ENCODE data around the gene EDEM2. TPM values are rescaled to one million over a fixed set of nuclear protein-coding genes. Genes with fewer than 3 reads are reported as not detected.
"Not testable (repeated sequence)": the region's sequence is repeated elsewhere in the genome, so short reads cannot be mapped to it uniquely, and the experiment has no call there.

The EDEM2 gene
- total RNA-seq, 1 donor from 2014 or later = 24.4 TPM

- peaks cover 46% of the 10 kb centered on the region for H3K4me1 Mint-ChIP-seq
- TF ChIP-seq, protein P1, sequence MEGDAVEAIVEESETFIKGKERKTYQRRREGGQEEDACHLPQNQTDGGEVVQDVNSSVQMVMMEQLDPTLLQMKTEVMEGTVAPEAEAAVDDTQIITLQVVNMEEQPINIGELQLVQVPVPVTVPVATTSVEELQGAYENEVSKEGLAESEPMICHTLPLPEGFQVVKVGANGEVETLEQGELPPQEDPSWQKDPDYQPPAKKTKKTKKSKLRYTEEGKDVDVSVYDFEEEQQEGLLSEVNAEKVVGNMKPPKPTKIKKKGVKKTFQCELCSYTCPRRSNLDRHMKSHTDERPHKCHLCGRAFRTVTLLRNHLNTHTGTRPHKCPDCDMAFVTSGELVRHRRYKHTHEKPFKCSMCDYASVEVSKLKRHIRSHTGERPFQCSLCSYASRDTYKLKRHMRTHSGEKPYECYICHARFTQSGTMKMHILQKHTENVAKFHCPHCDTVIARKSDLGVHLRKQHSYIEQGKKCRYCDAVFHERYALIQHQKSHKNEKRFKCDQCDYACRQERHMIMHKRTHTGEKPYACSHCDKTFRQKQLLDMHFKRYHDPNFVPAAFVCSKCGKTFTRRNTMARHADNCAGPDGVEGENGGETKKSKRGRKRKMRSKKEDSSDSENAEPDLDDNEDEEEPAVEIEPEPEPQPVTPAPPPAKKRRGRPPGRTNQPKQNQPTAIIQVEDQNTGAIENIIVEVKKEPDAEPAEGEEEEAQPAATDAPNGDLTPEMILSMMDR (IDR thresholded peaks at IDR 0.05) = no peak
- POLR2A ChIA-PET = interaction anchor here (0.6 kb wide), 1 partner anchor 125 kb away, joined by 6 read pairs; no protein-coding TSS in a partner anchor
- peaks cover 15% of the 10 kb centered on the region for H3K36me3 Mint-ChIP-seq (ENCODE audit: low read depth)
- intact Hi-C loops (cut with micrococcal nuclease) = no loop called here
- H3K27me3 Mint-ChIP-seq = no peaks in the 10 kb centered on the region
- CTCF ChIA-PET = no interaction called here
- no peak overlapping the region for H3K4me3 Mint-ChIP-seq
- DNase-seq (no peak), ATAC-seq (ENCODE audit: low read depth) (no peak)
- no peaks in the 10 kb centered on the region for H3K9me3 Mint-ChIP-seq
- H3K27ac Mint-ChIP-seq = no peak overlapping the region
Observed at GRCh38 chr20:35087355-35087754, 59.8 kb downstream of the EDEM2 start.

DNA sequence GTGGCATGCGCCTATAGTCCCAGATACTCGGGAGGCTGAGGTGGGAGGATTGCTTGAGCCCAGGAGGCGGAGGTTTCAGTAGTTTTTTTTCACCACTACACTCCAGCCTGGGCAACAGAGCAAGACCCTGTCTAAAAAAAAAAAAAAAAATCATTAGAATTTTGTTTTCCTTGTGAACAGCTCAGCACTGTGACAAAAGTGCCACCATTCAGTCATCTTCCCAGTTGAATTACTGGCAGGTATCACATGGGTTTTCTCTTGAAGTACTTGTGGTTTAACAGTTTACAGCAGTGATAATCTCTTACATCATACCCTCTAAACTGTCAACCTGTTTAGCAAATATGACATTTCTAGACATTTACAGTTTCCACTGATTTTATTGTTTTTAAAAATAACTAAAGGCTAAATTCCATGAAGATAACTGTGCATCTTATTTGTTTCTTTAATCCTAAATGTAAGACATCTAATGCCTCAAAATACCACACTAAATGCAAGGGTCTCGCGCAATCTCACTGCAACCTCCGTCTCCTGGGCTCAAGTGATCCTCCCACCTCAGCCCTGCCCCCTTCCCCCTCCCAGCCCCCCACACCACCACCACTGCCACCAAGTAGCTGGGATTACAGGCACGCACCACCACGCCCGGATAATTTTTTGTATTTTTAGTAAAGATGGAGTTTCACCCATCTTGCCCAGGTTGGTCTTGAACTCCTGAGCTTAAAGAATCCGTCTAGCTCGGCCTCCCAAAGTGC, 61.5 kb downstream of the EDEM2 start:
- Mint-ChIP-seq H3K4me1 (peaks cover 41% of the 10 kb centered on the region), H3K27ac (no peak overlapping the region)
- intact Hi-C loops (cut with micrococcal nuclease) = no loop called here

GRCh38 chr20:35084998-35085397, 62.1 kb downstream of the EDEM2 start:
- Mint-ChIP-seq H3K4me3 (no peak overlapping the region), H3K27me3 (no peaks in the 10 kb centered on the region), H3K4me1 (peaks cover 39% of the 10 kb centered on the region), H3K36me3 (ENCODE audit: low read depth) (peaks cover 10% of the 10 kb centered on the region), H3K27ac (no peak overlapping the region), H3K9me3 (no peaks in the 10 kb centered on the region)
- TF ChIP-seq, protein P1 (IDR thresholded peaks at IDR 0.05) = no peak
- ChIA-PET CTCF (interaction anchor here (0.7 to 1.2 kb wide), 2 partner anchors 11 to 212 kb away, joined by 3 read pairs; no protein-coding TSS in a partner anchor), POLR2A (no interaction called here)
- DNase-seq = no peak
- ATAC-seq (ENCODE audit: low read depth) = no peak
- intact Hi-C loops (cut with micrococcal nuclease) = no loop called here

More for the DNA sequence above, 61.5 kb downstream of the EDEM2 start:
- DNase-seq (no peak), ATAC-seq (ENCODE audit: low read depth) (no peak)
- TF ChIP-seq, protein P1 (IDR thresholded peaks at IDR 0.05) = no peak
- ChIA-PET CTCF (interaction anchor here (1.2 kb wide), 1 partner anchor 11 kb away, joined by 3 read pairs; no protein-coding TSS in a partner anchor), POLR2A (no interaction called here)
- Mint-ChIP-seq H3K4me3 (no peak overlapping the region), H3K9me3 (no peaks in the 10 kb centered on the region), H3K27me3 (no peaks in the 10 kb centered on the region), H3K36me3 (ENCODE audit: low read depth) (peaks cover 10% of the 10 kb centered on the region)

- Mint-ChIP-seq H3K36me3 (ENCODE audit: low read depth) (peaks cover 35% of the 10 kb centered on the region), H3K4me1 (peaks cover 21% of the 10 kb centered on the region)
- H3K27ac Mint-ChIP-seq; H3K9me3 Mint-ChIP-seq; H3K4me3 Mint-ChIP-seq; intact Hi-C loops (cut with micrococcal nuclease); CTCF ChIA-PET; H3K27me3 Mint-ChIP-seq; ATAC-seq (ENCODE audit: low read depth); DNase-seq: not testable (repeated sequence)
- POLR2A ChIA-PET = interaction anchor here (0.7 to 1.1 kb wide), 2 partner anchors 12 to 28 kb away, joined by 3 to 5 read pairs; partner anchors contain the start of gene TRPC4AP
Observed at GRCh38 chr20:35080348-35080642, 66.8 kb downstream of the EDEM2 start.

DNA sequence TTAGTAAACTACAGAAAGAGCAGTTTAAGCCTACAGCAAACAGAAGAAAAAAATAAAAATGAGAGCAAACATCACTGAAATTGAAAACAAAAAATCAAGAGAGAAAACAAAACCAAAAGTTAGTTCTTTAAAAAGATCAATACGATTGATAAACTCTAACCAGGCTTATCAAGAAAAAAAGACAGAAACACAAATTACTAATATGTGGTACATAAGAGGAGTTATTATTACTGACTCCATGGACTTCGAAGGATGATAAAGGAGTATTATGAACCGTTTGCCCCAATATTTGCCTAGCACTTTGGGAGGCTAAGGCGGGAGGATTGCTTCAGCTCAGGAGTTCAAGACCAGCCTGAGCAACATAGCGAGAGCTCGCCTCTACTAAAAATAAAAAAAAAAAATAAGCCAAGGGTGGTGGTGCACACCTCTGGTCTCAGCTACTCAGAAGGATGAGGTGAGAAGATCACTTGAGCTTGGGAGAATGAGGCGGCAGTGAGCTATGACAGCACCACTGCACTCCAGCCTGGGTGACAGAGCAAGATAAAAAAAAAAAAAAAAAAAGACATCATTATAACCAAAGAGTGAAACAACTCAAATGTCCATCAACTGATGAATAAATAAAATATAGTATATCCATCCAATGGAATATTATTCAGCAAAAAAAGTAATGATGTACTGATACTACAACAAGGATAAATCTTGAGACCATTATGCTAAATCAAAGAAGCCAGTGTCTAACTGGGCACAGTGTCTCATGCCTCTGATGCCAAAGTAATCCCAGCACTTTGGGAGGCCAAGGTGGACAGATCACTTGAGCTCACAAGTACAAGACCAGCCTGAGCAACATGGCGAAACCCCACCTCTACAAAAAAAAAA, 67.4 kb downstream of the EDEM2 start:
- Mint-ChIP-seq H3K27me3 (no peaks in the 10 kb centered on the region), H3K9me3 (no peaks in the 10 kb centered on the region), H3K4me1 (peaks cover 20% of the 10 kb centered on the region), H3K27ac (no peak overlapping the region), H3K36me3 (ENCODE audit: low read depth) (peaks cover 41% of the 10 kb centered on the region), H3K4me3 (no peak overlapping the region)
- ChIA-PET CTCF (no interaction called here), POLR2A (interaction anchor here (0.7 kb wide), 2 partner anchors 28 to 780 kb away, joined by 5 to 11 read pairs; no protein-coding TSS in a partner anchor)
- ATAC-seq (ENCODE audit: low read depth) = no peak
- DNase-seq = no peak
- intact Hi-C loops (cut with micrococcal nuclease) = no loop called here
- TF ChIP-seq, protein P1 (IDR thresholded peaks at IDR 0.05) = no peak
